Nucleus accumbens (tissue), 56 donors: ENCODE measurements around the gene EBPL.
"Not testable (repeated sequence)": the region's sequence is repeated elsewhere in the genome, so short reads cannot be mapped to it uniquely, and the experiment has no call there.

ENCODE experiments used
- DNase-seq, 56 donors: peaks; one replicate each; lab custom pipeline; 2025; lab: John Stamatoyannopoulos, UW

Gene EBPL

DNA sequence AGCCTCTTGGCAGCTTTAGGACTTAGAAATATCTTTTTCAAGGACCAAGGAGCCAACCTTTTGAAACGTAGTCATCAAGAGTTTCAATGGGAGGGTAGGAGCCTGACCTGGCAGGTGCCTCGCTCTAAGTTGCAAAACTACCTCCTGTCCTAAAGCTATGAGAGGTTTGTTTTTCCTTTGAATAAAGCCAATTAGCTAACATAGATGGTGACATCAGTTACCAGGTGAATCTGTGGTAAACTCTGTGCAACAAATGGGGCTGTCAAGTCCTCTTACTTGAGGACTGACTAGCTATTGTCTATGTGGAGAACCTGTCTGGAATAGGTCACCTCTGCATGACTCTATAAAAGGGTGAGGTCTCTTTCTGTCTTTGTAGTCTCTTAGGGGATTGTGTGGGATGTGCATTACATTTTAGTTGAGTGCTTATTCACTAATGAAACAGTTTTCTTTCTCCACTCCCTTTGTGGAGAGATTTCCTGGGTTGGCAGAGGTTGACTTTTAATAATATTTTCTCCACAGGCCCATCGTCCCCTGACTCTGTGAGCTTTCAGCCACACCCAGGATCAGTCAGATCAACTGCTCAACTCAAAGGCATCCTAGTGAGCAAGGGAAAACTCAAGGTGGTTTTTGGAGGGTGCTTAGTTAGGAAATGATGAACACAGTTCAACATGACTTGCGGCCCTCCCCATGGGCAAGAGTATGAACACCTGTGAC is 53.1 kb downstream of the EBPL start:
- no peak for DNase-seq

DNA sequence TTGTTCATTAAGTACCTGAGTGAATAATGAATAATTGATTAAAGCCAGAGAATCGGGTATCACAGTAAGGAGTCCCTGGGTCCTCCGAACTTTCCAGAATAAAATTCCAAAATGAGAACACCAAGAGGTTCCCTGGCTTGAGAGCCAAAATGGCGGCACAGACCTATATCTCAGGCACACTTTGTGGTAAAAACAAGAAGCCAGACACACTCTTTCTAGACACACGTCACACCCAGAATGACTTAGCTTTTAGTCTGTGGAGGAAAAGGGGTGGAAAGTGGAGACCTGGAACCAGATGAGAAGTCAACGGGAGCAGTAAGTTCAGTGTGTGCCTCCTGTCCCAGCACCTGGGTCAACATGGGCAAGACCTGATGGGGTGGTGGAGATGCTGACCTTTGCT is 54.6 kb downstream of the EBPL start:
- no peak for DNase-seq

DNA sequence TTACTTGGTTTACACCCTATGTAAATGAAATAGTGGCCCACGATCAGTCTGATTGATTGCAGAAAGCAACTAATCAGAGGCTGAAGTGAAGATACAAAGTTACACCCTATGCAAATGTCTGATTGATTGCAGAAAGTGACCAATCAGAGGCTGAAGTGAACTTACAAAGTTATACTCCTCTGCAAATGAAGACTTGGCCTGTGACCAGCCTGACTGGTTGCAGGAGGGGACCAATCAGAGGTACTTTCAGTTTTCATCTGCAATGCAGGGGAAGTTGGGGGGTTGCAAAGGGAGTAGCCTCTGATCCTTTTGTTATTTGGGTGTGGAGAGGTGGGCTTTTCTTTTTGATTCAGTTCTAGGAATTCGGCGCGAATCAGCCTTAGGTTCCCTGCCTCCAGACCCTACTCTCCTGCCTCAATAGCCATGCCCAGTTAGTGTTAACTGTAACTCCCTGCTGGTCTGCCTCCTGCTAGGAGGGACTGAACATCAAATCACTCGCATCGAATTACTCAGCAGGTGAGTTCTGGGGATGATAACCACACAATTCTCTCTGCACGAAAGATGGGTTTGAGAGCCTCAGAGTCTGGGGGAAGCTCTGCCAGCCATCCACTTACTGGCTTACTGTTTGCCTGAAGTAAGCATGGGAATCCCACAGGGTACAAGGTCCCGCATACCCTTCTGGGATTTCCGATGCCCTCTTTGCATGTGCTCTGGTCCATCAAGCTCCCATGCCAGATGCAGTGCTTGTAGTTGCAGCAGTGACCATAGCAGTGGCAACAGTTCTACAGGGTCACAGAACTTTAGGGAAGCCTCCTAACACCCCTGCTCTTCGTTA is 55.5 kb downstream of the EBPL start:
- peak in 3 of 56 donors; percentile 5 to 15 (median 9) for DNase-seq

DNA sequence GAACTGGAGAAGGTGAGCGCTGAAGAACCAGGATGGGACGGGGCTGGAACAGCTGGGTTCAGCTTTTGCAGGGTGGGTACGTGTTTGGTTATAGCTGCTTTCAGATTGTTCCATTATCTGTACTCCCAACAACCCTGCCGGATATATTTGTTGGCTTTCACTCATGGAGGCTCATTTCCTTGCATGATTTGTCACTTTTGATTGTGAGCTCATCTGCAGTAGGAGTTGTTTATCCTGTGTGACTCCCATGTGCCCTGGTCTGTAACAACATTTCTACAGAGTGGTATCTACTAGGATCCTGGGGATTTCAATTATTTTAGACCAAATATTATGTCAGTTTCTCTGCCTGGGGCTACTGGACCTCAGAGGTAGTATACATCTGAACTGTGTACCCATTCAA is 57.6 kb downstream of the EBPL start:
- no peak for DNase-seq

DNA sequence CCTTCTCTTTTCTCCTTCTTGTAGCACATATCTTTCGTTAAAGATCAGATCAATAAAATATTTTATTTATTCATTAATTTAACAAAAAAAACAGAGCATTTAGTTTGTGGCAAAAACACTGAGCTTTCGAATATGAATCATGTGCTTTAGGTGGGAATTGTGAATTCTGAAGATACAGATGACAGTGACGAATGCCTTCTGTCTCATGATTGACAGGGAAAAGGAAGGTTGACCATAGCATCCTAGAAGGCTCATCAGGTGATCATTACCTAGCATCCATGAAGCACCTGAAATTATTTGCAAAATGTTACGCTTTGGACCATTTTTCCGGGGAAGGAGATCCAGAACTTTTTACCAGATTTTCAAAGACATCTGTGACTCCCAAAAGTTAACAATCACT is 59.1 kb downstream of the EBPL start:
- DNase-seq = no peak

DNA sequence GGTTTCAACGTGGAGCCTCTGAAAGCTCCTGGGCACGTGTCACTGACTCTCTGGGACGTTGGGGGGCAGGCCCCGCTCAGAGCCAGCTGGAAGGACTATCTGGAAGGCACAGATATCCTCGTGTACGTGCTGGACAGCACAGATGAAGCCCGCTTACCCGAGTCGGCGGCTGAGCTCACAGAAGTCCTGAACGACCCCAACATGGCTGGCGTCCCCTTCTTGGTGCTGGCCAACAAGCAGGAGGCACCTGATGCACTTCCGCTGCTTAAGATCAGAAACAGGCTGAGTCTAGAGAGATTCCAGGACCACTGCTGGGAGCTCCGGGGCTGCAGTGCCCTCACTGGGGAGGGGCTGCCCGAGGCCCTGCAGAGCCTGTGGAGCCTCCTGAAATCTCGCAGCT is 60.7 kb downstream of the EBPL start:
- DNase-seq = no peak

DNA sequence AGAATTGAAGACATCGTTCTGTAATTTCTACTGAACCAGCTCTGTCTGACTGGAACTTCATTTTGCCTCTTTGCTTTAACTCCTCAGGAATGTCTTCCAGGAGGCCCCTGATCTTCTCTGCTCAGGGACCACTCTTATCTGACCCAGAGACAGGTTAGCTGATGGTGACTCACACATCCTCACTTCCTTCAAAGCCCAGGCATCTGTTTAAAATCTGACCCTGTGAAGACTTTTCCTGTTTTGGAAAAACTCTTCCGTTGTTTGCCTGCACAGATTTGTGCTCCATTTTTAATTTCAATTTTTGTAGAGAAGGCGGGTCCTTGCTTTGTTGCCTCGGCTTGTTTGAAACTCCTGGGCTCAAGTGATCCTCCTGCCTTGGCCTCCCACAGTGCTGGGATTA is 61.3 kb downstream of the EBPL start:
- no peak for DNase-seq

DNA sequence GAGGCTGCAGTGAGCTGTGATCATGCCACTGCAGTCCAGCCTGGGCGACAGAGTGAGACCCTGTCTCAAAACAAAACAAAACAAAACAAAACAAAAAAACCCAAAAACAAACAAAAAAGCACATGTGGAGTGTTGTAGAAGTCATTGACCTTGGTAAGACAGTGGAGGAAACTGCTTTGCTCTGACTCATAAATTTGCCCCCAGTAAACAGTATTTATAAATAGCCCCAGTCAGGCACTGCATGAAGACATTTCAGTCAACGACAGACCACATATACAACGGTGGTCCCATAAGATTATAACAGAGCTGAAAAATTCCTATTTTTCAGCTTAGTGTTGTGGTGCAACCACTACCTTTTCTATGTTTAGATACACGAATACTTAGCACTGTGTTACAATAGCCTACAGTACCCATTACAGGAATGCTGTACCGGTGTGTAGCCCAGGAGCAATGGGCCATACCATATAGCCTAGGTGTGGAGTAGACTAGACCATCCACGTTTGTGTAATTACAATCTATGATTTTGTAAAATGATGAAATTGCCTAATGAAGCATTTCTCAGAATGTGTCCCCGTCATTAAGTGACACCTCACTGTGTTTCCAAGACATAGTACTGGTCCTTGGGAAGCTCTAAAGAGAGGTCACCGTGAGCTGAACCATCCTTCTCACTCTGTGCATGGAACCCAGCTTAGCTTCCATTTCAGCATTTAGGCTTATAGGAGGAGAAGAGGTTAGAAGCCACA is 61.9 kb downstream of the EBPL start:
- DNase-seq = no peak

DNA sequence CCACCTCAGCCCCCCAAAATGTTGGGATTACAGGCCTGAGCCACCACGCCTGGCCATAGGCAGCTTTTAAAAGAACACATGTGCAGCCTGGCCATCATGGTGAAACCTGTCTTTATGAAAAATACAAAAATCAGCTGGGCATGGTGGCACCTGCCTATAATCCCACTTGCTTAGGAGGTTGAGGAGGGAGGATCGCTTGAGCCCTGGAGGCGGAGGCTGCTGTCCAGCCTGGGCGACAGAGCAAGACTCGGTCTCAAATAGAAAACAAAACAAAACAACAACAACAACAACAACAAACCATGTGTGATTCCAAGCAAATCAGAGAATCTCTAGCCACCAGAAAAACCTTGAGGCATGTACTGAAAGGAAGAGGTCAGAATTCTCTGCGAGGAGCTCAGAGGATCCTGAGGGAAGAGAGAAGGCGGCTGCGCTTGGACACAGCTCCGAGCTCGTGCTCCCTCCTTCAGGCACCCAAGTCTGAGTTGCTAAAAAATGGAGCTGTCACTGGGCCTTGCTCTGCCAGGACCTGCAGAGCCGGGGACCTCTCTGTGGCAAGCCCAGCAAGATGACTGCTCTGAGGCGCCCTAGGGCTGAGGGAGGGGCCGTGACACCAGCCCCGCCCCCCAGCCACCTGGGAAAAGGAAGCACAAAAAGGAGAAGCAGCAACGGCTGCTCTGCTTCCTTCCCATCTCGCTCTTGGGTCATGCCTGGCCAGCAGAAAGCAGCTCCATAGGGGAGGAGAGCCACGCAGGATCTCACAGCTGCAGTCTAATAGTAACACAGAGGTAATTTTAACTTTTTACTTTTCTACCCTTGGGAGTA is 63.2 kb downstream of the EBPL start, which contains the start of gene ARL11:
TSS of gene ARL11 (plus strand) at position 677 of the 822 bp plus-strand sequence. CDS start 1,941 bp downstream, outside the sequence.
- peak in 19 of 56 donors; percentile 2 to 39 (median 10) for DNase-seq

DNA sequence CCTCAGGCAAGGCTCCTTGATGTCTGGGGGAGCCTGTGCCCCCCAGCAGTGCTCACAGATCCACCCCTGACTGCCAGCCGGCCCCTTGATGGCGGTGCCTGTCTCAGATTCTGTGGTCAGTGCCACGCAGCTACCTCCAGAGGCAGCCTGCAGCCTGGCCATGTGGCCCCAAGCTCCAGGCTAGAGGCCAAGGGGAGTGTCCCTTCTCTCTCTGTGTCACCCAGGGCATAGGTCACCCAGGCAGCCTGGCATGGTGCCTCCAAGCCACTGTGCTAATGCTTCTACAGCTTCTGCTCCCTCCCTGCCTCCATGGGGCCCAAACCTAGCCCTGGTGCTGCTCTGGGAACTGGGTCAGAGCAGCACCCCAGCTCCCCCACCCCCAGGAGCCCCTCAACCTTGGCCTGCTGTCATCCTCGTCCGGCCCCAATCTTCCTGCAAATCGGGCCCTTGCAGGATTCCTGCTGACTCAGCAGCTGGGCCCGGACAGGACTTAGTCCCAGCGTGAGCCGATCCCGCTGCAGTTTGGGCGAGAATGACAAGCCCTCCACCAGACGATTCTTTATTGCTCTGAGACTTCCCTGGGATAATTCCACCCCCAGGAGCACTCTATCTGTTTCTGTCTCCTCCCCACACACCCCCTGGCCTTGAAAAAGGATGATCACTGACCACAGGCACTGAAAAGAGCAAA is 65.8 kb downstream of the EBPL start:
- peak in 10 of 56 donors; percentile 1 to 52 (median 8) for DNase-seq

DNA sequence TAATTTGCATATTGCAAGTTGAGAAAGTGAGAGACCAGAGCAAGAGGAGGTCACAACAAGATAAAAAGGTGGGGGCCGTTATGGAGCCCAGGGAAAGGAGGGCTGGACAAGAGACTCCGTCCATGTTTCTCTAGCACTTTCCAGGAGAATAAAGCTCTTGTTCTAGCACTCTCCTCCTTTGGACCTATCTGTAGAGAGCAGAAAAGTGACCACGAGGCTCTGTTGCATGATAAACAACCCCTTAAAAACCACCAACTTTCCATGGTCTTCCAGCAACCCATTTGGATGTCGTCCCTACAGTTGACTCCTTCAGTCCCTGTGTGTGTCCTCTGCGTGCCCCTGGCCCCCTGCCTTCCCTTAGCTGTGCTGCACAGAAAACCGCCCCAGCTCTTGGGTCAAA is 67.1 kb downstream of the EBPL start:
- no peak for DNase-seq

DNA sequence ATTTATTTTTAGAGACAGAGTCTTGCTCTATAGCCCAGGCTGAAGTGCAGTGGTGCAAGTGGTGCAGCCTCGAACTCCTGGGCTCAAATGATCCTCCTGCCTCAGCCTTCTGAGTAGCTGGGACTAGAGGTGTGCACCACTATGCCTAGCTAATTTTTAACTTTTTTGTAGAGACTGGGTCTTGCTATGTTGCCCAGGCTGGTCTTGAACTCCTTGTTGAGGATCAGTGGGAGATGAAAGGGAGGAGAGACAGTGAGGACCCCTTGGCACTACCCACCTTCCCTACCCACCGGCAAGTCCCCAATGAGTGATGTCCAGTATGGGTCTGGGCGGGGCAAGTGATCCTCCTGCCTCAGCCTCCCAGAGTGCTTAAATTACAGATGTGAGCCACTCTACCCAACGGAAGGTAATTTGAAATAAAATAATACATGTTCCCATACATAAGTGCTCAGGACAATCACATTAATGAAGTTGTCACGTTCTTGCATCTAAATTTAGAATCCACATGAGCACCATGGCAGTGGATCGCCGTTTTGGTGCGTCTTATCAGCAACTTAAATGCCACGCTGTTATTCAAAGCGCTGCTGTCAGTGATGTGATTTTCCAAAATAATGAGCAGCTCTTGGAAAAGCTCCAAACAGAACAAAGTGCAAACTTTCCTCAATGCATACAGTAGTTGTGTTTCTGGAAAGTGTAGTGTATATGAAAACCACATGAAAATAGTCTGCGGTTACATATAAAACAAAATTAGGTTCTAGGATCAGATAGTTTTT is 68.9 kb downstream of the EBPL start:
- DNase-seq = no peak

DNA sequence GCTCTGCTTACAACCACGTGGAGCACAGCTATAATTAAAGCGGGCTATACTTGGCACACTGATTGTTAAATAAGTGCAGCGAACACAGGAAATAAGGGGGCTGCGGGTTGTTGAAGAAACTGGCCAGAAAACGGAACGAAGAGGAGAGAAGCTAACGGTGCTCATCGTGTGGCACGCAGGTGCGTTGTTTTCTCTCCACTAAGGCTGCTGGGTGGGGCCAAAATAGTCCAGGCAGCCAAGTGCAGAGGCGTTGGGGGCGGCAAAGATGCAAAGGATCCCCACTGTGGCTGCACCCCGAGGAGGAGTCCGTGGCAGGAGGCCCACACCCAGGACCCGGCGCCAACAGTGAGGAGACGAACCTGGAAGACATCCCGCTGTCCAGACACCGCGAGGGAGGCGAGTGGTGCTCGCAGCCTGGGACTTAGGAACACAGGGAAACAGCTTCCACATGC is 71.1 kb downstream of the EBPL start:
- DNase-seq = no peak

DNA sequence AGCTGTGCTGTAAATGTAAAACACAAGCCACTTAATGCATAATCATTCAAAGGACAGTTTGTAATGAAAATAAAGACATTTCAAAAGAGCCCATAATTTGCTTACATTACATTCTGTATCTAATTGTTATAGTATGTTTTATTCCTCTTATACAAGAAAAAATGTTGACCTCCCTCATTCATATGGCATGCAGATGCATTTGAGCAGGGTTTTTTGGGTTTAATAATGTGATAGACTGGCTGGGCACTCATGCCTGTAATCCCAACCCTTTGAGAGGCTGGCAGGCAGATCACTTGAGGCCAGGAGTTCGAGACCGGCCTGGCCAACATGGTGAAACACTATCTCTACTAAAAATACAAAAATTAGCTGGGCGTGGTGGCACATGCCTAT is 74.6 kb downstream of the EBPL start:
- DNase-seq = no peak

DNA sequence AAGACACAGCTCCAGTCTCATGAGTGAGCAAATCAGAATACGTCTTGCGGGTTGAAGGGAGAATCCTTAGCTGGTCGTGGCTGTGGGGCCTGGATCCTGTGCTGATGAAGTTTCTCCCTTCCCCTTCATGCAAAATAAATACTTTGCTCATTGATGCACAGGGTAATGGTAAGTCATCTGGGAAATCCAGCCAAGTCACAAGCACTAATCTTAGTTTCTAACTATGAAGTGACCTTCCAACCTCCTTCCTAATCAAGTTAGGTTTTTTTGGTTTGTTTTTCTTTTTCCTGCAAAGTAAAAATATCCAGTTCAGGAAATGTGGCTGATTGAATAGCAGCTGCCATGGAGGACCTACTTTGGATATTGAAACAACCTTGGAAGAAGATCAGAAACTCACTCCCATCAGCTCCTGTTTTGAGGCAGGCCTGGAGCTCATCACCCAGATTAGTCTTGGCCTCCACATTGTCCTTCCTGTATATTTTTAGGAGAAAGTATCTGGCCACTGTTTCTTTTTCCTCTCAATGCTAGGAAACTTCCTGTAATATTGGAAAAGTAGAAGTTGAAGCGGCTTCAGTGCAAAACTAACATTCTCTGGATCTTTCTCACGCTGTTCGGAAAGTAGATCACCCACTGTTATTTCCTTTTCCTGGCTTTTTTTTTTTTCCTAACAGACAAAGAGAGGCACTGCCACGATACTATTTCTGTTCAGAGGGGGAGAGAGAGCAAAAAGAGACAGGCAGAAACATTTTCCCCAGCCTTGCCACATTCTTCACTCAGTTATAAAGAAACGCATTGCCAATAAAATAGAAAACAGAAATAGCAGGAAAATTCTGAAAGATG is 75.2 kb downstream of the EBPL start:
- DNase-seq = no peak

DNA sequence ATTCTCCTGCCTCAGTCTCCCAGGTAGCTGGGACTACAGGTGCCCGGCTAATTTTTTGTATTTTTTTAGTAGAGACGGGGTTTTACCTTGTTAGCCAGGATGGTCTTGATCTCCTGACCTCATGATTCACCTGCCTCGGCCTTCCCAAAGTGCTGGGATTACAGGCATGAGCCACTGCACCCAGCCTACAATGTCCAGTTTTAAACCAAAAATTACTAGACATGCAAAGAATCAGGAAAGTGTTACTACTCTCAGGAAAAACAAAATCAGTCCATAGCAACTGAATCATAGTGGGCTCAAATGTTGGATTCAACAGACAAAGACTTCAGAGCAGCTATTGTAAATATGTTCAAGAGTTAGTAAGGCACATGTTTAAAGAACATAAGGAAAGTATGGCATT is 79.2 kb downstream of the EBPL start:
- not testable (repeated sequence) for DNase-seq
